Astrocyte (in vitro differentiated cells and primary cell): ENCODE measurements around the gene SIK3. TPM values are rescaled to one million over a fixed set of nuclear protein-coding genes. Genes with fewer than 3 reads are reported as not detected.
"Not testable (repeated sequence)": the region's sequence is repeated elsewhere in the genome, so short reads cannot be mapped to it uniquely, and the experiment has no call there.

ENCODE experiments used
- DNase-seq: peaks from one replicate; pipeline ENCODE4 v3.0.0-alpha.2; 2010; ENCODE audit warnings: low read depth
- FAIRE-seq: peaks from 2 replicates; lab custom pipeline; 2011; peaks lifted over from hg19 to GRCh38; lab: Jason Lieb, UNC
- H2AFZ ChIP-seq: 2 replicates; pipeline ENCODE4 v1.6.0; 2012; ENCODE audit warnings: low read depth, low read length, inconsistent platforms
- H3K27ac ChIP-seq: 2 replicates; pipeline ENCODE4 v1.5.1; 2011; ENCODE audit warnings: low read depth, low read length, inconsistent platforms
- H3K27me3 ChIP-seq: 2 replicates; pipeline ENCODE4 v1.6.0; 2011; ENCODE audit warnings: low read length, inconsistent platforms; ENCODE audit not compliant: insufficient read depth
- H3K36me3 ChIP-seq: 2 replicates; pipeline ENCODE4 v1.5.1; 2011; ENCODE audit warnings: low read length, inconsistent platforms; ENCODE audit not compliant: insufficient read depth
- H3K4me1 ChIP-seq: 2 replicates; pipeline ENCODE4 v1.5.1; 2011; ENCODE audit warnings: low read length, inconsistent platforms; ENCODE audit not compliant: insufficient read depth
- H3K4me2 ChIP-seq: 2 replicates; pipeline ENCODE4 v1.6.0; 2012; ENCODE audit warnings: low read length, inconsistent platforms
- H3K4me3 ChIP-seq: 2 replicates; pipeline ENCODE4 v1.5.1; 2011; ENCODE audit warnings: low read depth, mild to moderate bottlenecking, low read length, inconsistent platforms; ENCODE audit not compliant: insufficient read depth
- H3K79me2 ChIP-seq: 2 replicates; pipeline ENCODE4 v1.6.0; 2012; ENCODE audit warnings: mild to moderate bottlenecking, low read length, inconsistent platforms; ENCODE audit not compliant: insufficient read depth
- H3K9ac ChIP-seq: 2 replicates; pipeline ENCODE4 v1.6.0; 2012; ENCODE audit warnings: mild to moderate bottlenecking, low read length, inconsistent platforms
- H3K9me3 ChIP-seq: 2 replicates; pipeline ENCODE4 v1.5.1; 2012; ENCODE audit warnings: low read depth, mild to moderate bottlenecking, low read length, inconsistent platforms; ENCODE audit not compliant: insufficient read depth
- H4K20me1 ChIP-seq: 2 replicates; pipeline ENCODE4 v1.6.0; 2012; ENCODE audit warnings: low read length, inconsistent platforms; ENCODE audit not compliant: insufficient read depth
- H3K27ac Mint-ChIP-seq: one replicate; pipeline ENCODE4 v1.8.0; 2021; ENCODE audit warnings: mild to moderate bottlenecking, mixed read lengths; ENCODE audit not compliant: unreplicated experiment
- H3K27me3 Mint-ChIP-seq: one replicate; pipeline ENCODE4 v1.8.0; 2021; ENCODE audit warnings: low read depth, mixed read lengths; ENCODE audit not compliant: unreplicated experiment
- H3K36me3 Mint-ChIP-seq: one replicate; pipeline ENCODE4 v1.8.0; 2021; ENCODE audit warnings: low read depth, mixed read lengths; ENCODE audit not compliant: unreplicated experiment
- H3K4me1 Mint-ChIP-seq: one replicate; pipeline ENCODE4 v1.8.0; 2021; ENCODE audit warnings: low read depth, mixed read lengths; ENCODE audit not compliant: unreplicated experiment
- H3K4me3 Mint-ChIP-seq: one replicate; pipeline ENCODE4 v1.8.0; 2021; ENCODE audit warnings: mild to moderate bottlenecking, moderate library complexity, mixed read lengths; ENCODE audit not compliant: unreplicated experiment
- H3K9me3 Mint-ChIP-seq: one replicate; pipeline ENCODE4 v1.8.0; 2021; ENCODE audit warnings: mild to moderate bottlenecking, mixed read lengths; ENCODE audit not compliant: unreplicated experiment
- CTCF ChIP-seq: IDR thresholded peaks from 2 replicates; pipeline ENCODE4 v1.5.1; 2011; ENCODE audit warnings: low read depth, mild to moderate bottlenecking, inconsistent platforms, low read length, moderate library complexity; ENCODE audit not compliant: insufficient read depth
- EZH2 ChIP-seq: IDR thresholded peaks from 2 replicates; pipeline ENCODE4 v1.6.1; 2012; ENCODE audit warnings: mild to moderate bottlenecking, low read length, inconsistent platforms; ENCODE audit not compliant: insufficient read depth
- total RNA-seq: library from RNA; stranded (reverse); gene quantifications from 2 replicates; pipeline ENCODE4 v1.2.1, GENCODE V29; 2021

SIK3 gene
- total RNA-seq, 1 donor from 2014 or later, result 34.4 TPM

GRCh38 chr11:117117681-117118080 is 19.5 kb upstream of the SIK3 start:
- no peak overlapping the region for H3K4me2 ChIP-seq
- no peaks in the 10 kb centered on the region for H3K36me3 ChIP-seq
- no peak overlapping the region for H3K4me3 ChIP-seq
- H3K27ac ChIP-seq, result no peak overlapping the region
- no peaks in the 10 kb centered on the region for H3K4me1 ChIP-seq
- H4K20me1 ChIP-seq, result no peaks in the 10 kb centered on the region
- no peaks in the 10 kb centered on the region for H3K27me3 ChIP-seq
- FAIRE-seq (no peak), DNase-seq (no peak)
- no peaks in the 10 kb centered on the region for H3K79me2 ChIP-seq
- Mint-ChIP-seq H3K36me3 (no peaks in the 10 kb centered on the region), H3K4me3 (no peak overlapping the region), H3K27me3 (peaks cover 2% of the 10 kb centered on the region), H3K4me1 (no peaks in the 10 kb centered on the region), H3K9me3 (no peaks in the 10 kb centered on the region), H3K27ac (no peak overlapping the region)
- H3K9me3 ChIP-seq, result no peaks in the 10 kb centered on the region
- H2AFZ ChIP-seq, result no peak overlapping the region
- no peak overlapping the region for H3K9ac ChIP-seq
- no peak for TF ChIP-seq EZH2
- no peak for TF ChIP-seq CTCF

GRCh38 chr11:117112939-117113338 is 14.7 kb upstream of the SIK3 start:
- not testable (repeated sequence) for H3K4me3 Mint-ChIP-seq, H3K4me1 Mint-ChIP-seq, H3K9me3 ChIP-seq, H3K4me3 ChIP-seq, H3K9ac ChIP-seq, H3K9me3 Mint-ChIP-seq, H3K27ac ChIP-seq, H3K27me3 ChIP-seq, H3K4me2 ChIP-seq, H3K27ac Mint-ChIP-seq, H3K27me3 Mint-ChIP-seq, DNase-seq, H3K36me3 ChIP-seq, H4K20me1 ChIP-seq, H3K36me3 Mint-ChIP-seq, H3K79me2 ChIP-seq, H3K4me1 ChIP-seq, FAIRE-seq, H2AFZ ChIP-seq

DNA sequence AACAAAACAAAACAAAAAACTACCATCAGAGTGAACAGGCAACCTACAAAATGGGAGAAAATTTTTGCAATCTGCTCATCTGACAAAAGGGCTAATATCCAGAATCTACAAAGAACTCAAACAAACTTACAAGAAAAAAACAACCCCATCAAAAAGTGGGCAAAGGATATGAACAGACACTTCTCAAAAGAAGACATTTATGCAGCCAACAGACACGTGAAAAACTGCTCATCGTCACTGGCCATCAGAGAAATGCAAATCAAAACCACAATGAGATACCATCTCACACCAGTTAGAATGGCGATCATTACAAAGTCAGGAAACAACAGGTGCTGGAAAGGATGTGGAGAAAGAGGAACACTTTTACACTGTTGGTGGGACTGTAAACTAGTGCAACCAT is 14.3 kb upstream of the SIK3 start:
- H3K4me2 ChIP-seq, DNase-seq, H2AFZ ChIP-seq, H3K9me3 Mint-ChIP-seq, H3K36me3 Mint-ChIP-seq, H3K79me2 ChIP-seq, H3K9ac ChIP-seq, H3K4me1 Mint-ChIP-seq, H3K36me3 ChIP-seq, H3K4me3 Mint-ChIP-seq, H3K27ac ChIP-seq, H3K27me3 ChIP-seq, FAIRE-seq, H3K27ac Mint-ChIP-seq, H4K20me1 ChIP-seq, H3K9me3 ChIP-seq, H3K4me3 ChIP-seq, H3K4me1 ChIP-seq, H3K27me3 Mint-ChIP-seq: not testable (repeated sequence)
